H9 (cell line): ENCODE data around the gene CYSTM1. TPM values are rescaled to one million over a fixed set of nuclear protein-coding genes. Genes with fewer than 3 reads are reported as not detected.

ENCODE experiments used
- DNase-seq: peaks from one replicate; pipeline ENCODE4 v3.0.0-alpha.2; 2017
- H2AFZ ChIP-seq: one replicate; pipeline ENCODE4 v1.6.1; 2013; ENCODE audit warnings: mild to moderate bottlenecking, low read length, control low read depth, moderate library complexity
- H2AK5ac ChIP-seq: 2 replicates; pipeline ENCODE4 v1.6.1; 2013; ENCODE audit warnings: low read length, control low read depth, mixed read lengths; ENCODE audit not compliant: insufficient read length
- H2BK120ac ChIP-seq: one replicate; pipeline ENCODE4 v1.6.1; 2013; ENCODE audit warnings: low read depth, mild to moderate bottlenecking, low read length, control low read depth, inconsistent platforms; ENCODE audit not compliant: poor library complexity, severe bottlenecking
- H2BK12ac ChIP-seq: 2 replicates; pipeline ENCODE4 v1.6.1; 2013; ENCODE audit warnings: low read length, control low read depth, mixed read lengths, low read depth; ENCODE audit not compliant: insufficient read length
- H2BK15ac ChIP-seq: 2 replicates; pipeline ENCODE4 v1.6.1; 2013; ENCODE audit warnings: low read depth, low read length, control low read depth
- H2BK20ac ChIP-seq: one replicate; pipeline ENCODE4 v1.6.1; 2013; ENCODE audit warnings: low read depth, mild to moderate bottlenecking, low read length, control low read depth, inconsistent platforms; ENCODE audit not compliant: poor library complexity, severe bottlenecking
- H2BK5ac ChIP-seq: 2 replicates; pipeline ENCODE4 v1.6.1; 2013; ENCODE audit warnings: low read length, control low read depth, mixed read lengths; ENCODE audit not compliant: insufficient read length
- H3K14ac ChIP-seq: 2 replicates; pipeline ENCODE4 v1.6.1; 2013; ENCODE audit warnings: low read length, control low read depth; ENCODE audit not compliant: insufficient read depth
- H3K18ac ChIP-seq: 2 replicates; pipeline ENCODE4 v1.6.1; 2013; ENCODE audit warnings: low read depth, mild to moderate bottlenecking, mixed read lengths, low read length, control low read depth; ENCODE audit not compliant: insufficient read length
- H3K23ac ChIP-seq: 2 replicates; pipeline ENCODE4 v1.6.1; 2013; ENCODE audit warnings: low read length, control low read depth, mixed read lengths, low read depth; ENCODE audit not compliant: insufficient read length
- H3K23me2 ChIP-seq: 2 replicates; pipeline ENCODE4 v1.6.1; 2013; ENCODE audit warnings: low read depth, mild to moderate bottlenecking, mixed read lengths, low read length, control low read depth; ENCODE audit not compliant: insufficient read length, poor library complexity, severe bottlenecking
- H3K27ac ChIP-seq: 2 replicates; pipeline ENCODE4 v1.5.1; 2013; ENCODE audit warnings: low read length, control low read depth, mixed read lengths, low read depth; ENCODE audit not compliant: insufficient read length
- H3K27me3 ChIP-seq: 2 replicates; pipeline ENCODE4 v1.6.1; 2013; ENCODE audit warnings: low read length, control low read depth, inconsistent platforms; ENCODE audit not compliant: insufficient read depth
- H3K4ac ChIP-seq: 2 replicates; pipeline ENCODE4 v1.6.1; 2013; ENCODE audit warnings: low read depth, mild to moderate bottlenecking, control low read depth, inconsistent platforms, low read length, moderate library complexity
- H3K4me1 ChIP-seq: 2 replicates; pipeline ENCODE4 v1.6.1; 2013; ENCODE audit warnings: low read length, control low read depth, inconsistent platforms; ENCODE audit not compliant: insufficient read depth
- H3K4me2 ChIP-seq: 2 replicates; pipeline ENCODE4 v1.6.1; 2013; ENCODE audit warnings: low read length, control low read depth, mixed read lengths; ENCODE audit not compliant: insufficient read length, insufficient read depth
- H3K56ac ChIP-seq: 2 replicates; pipeline ENCODE4 v1.6.1; 2013; ENCODE audit warnings: low read depth, mild to moderate bottlenecking, mixed read lengths, low read length, control low read depth; ENCODE audit not compliant: insufficient read length
- H3K79me1 ChIP-seq: 2 replicates; pipeline ENCODE4 v1.6.1; 2013; ENCODE audit warnings: low read depth, mild to moderate bottlenecking, moderate library complexity, low read length, control low read depth, inconsistent platforms; ENCODE audit not compliant: insufficient read depth, poor library complexity, severe bottlenecking
- H3K79me2 ChIP-seq: 2 replicates; pipeline ENCODE4 v1.6.1; 2013; ENCODE audit warnings: low read length, control low read depth, inconsistent platforms; ENCODE audit not compliant: insufficient read depth
- H3K9ac ChIP-seq: 2 replicates; pipeline ENCODE4 v1.6.1; 2013; ENCODE audit warnings: low read length, control low read depth, mixed read lengths; ENCODE audit not compliant: insufficient read length; ENCODE audit errors: extremely low read depth
- H3K9me3 ChIP-seq: one replicate; pipeline ENCODE4 v1.6.1; 2013; ENCODE audit warnings: low read depth, low read length, inconsistent platforms; ENCODE audit not compliant: control insufficient read depth
- H3T11ph ChIP-seq: one replicate; pipeline ENCODE4 v1.6.1; 2013; ENCODE audit warnings: mild to moderate bottlenecking, low read length, control low read depth, inconsistent platforms
- H4K20me1 ChIP-seq: one replicate; pipeline ENCODE4 v1.6.1; 2013; ENCODE audit not compliant: control insufficient read depth, insufficient read length, insufficient read depth
- H4K5ac ChIP-seq: 2 replicates; pipeline ENCODE4 v1.6.1; 2013; ENCODE audit warnings: low read depth, mild to moderate bottlenecking, mixed read lengths, low read length, control low read depth; ENCODE audit not compliant: insufficient read length
- H4K8ac ChIP-seq: replicated peaks from 2 replicates; pipeline ENCODE4 v1.6.1; 2013; ENCODE audit warnings: low read length, control low read depth, mixed read lengths, low read depth; ENCODE audit not compliant: insufficient read length
- H4K91ac ChIP-seq: 2 replicates; pipeline ENCODE4 v1.6.1; 2013; ENCODE audit warnings: low read depth, mild to moderate bottlenecking, moderate library complexity, mixed read lengths, low read length, control low read depth; ENCODE audit not compliant: insufficient read length
- H3K27ac Mint-ChIP-seq, 3 experiments: 2 replicates in 2 of 3; 3 replicates in 1 of 3; pipeline ENCODE4 v1.8.0; 2020 to 2021; ENCODE audit warnings: mixed read lengths in 3 of 3, mild to moderate bottlenecking in 1 of 3, moderate library complexity in 1 of 3
- H3K27me3 Mint-ChIP-seq: 2 replicates; pipeline ENCODE4 v1.8.0; 2021; ENCODE audit warnings: low read depth, mild to moderate bottlenecking, moderate library complexity, mixed read lengths
- H3K36me3 Mint-ChIP-seq, 3 experiments: 2 replicates in 2 of 3; 3 replicates in 1 of 3; pipeline ENCODE4 v1.8.0; 2020 to 2021; ENCODE audit warnings: low read depth in 3 of 3, mixed read lengths in 3 of 3; ENCODE audit not compliant: insufficient read depth in 1 of 3
- H3K4me1 Mint-ChIP-seq, 2 experiments: 2 replicates each; pipeline ENCODE4 v1.8.0; 2020; ENCODE audit warnings: mixed read lengths in 2 of 2
- H3K4me3 Mint-ChIP-seq, 2 experiments: 2 replicates in 1 of 2; 3 replicates in 1 of 2; pipeline ENCODE4 v1.8.0; 2020 to 2021; ENCODE audit warnings: mild to moderate bottlenecking in 2 of 2, mixed read lengths in 2 of 2, moderate library complexity in 1 of 2
- H3K9me3 Mint-ChIP-seq, 2 experiments: 2 replicates in 1 of 2; 3 replicates in 1 of 2; pipeline ENCODE4 v1.8.0; 2020; ENCODE audit warnings: mild to moderate bottlenecking in 2 of 2, mixed read lengths in 2 of 2, moderate library complexity in 1 of 2
- WGBS: extraction: QIAGEN DNeasy Blood & Tissue Kit; methylation state at CpG from one replicate; pipeline ENCODE4 v1.1.7; 2013; ENCODE audit warnings: missing lambda C conversion rate, low lambda C conversion rate, mixed read lengths; ENCODE audit not compliant: insufficient read length; ENCODE audit errors: extremely low coverage; 5-methylcytosine and 5-hydroxymethylcytosine counted together
- total RNA-seq: library from RNA; stranded (reverse); gene quantifications from 2 replicates; pipeline ENCODE4 v1.2.1, GENCODE V29; 2021
- TF ChIP-seq, protein P1 (sequence below): fragments of 200-600 bp; sonication (generic); conservative IDR thresholded peaks from 3 replicates; pipeline ENCODE4 v1.8.0; 2021; ENCODE audit warnings: antibody characterized with exemption, mild to moderate bottlenecking

The CYSTM1 gene
- total RNA-seq, 1 experiment from 2014 or later: 20.6 TPM

GRCh38 chr5:140165101-140165922, 9.7 kb upstream of the CYSTM1 start:
- H3K36me3 Mint-ChIP-seq: no peaks in the 10 kb centered on the region
- no peak overlapping the region for H2BK120ac ChIP-seq
- TF ChIP-seq, protein P1, sequence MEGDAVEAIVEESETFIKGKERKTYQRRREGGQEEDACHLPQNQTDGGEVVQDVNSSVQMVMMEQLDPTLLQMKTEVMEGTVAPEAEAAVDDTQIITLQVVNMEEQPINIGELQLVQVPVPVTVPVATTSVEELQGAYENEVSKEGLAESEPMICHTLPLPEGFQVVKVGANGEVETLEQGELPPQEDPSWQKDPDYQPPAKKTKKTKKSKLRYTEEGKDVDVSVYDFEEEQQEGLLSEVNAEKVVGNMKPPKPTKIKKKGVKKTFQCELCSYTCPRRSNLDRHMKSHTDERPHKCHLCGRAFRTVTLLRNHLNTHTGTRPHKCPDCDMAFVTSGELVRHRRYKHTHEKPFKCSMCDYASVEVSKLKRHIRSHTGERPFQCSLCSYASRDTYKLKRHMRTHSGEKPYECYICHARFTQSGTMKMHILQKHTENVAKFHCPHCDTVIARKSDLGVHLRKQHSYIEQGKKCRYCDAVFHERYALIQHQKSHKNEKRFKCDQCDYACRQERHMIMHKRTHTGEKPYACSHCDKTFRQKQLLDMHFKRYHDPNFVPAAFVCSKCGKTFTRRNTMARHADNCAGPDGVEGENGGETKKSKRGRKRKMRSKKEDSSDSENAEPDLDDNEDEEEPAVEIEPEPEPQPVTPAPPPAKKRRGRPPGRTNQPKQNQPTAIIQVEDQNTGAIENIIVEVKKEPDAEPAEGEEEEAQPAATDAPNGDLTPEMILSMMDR: no peak

More at GRCh38 chr5:140165101-140165922, 9.7 kb upstream of the CYSTM1 start:
- Histone ChIP-seq H3K56ac (no peak overlapping the region), H3K9me3 (no peaks in the 10 kb centered on the region), H3K27ac (no peak overlapping the region), H2BK5ac (no peak overlapping the region), H4K8ac (no peak overlapping the region), H2AFZ (no peak overlapping the region), H2BK12ac (no peak overlapping the region), H3K4me2 (no peak overlapping the region), H3K14ac (no peak overlapping the region), H3K79me1 (no peaks in the 10 kb centered on the region), H2BK15ac (no peak overlapping the region), H3K23me2 (no peaks in the 10 kb centered on the region), H4K20me1 (no peaks in the 10 kb centered on the region), H3K27me3 (no peaks in the 10 kb centered on the region), H3K18ac (no peak overlapping the region), H3K9ac (no peak overlapping the region), H3T11ph (no peak overlapping the region), H3K23ac (no peak overlapping the region), H4K91ac (no peak overlapping the region), H2BK20ac (no peak overlapping the region), H4K5ac (no peak overlapping the region), H3K4ac (no peak overlapping the region), H2AK5ac (no peak overlapping the region), H3K79me2 (no peaks in the 10 kb centered on the region), H3K4me1 (no peaks in the 10 kb centered on the region; the same call in 1 of the 2 replicates)
- Mint-ChIP-seq H3K4me1 (no peaks in the 10 kb centered on the region), H3K27ac (no peak overlapping the region), H3K27me3 (peaks cover 11% of the 10 kb centered on the region; the same call in 1 of the 2 replicates), H3K4me3 (no peak overlapping the region), H3K9me3 (no peaks in the 10 kb centered on the region)
- no peak for DNase-seq
- WGBS: no CpG with 5 or more reads among the region's 5 CpGs
